SJCRH30 (cell line): Measurements from ENCODE around the gene LHPP. TPM values are rescaled to one million over a fixed set of nuclear protein-coding genes. Genes with fewer than 3 reads are reported as not detected.

Source experiments
- DNase-seq, 2 experiments: peaks; one replicate each; pipeline ENCODE4 v3.0.0-alpha.2; 2015 to 2020
- H3K27ac ChIP-seq: fragments of 250-450 bp; sonication (Bioruptor Pico); 2 replicates; pipeline ENCODE4 v1.5.1; 2020; ENCODE audit warnings: mild to moderate bottlenecking, moderate library complexity
- H3K27me3 ChIP-seq: fragments of 250-450 bp; sonication (Bioruptor Pico); 2 replicates; pipeline ENCODE4 v1.5.1; 2020; ENCODE audit warnings: mild to moderate bottlenecking, moderate library complexity
- H3K36me3 ChIP-seq: fragments of 250-450 bp; sonication (Bioruptor Pico); 2 replicates; pipeline ENCODE4 v1.5.1; 2020; ENCODE audit warnings: mild to moderate bottlenecking, moderate library complexity
- H3K4me1 ChIP-seq: fragments of 250-450 bp; sonication (Bioruptor Pico); 2 replicates; pipeline ENCODE4 v1.5.1; 2020; ENCODE audit warnings: mild to moderate bottlenecking, moderate library complexity
- H3K4me3 ChIP-seq: fragments of 250-450 bp; sonication (Bioruptor Pico); 2 replicates; pipeline ENCODE4 v1.5.1; 2020; ENCODE audit warnings: mild to moderate bottlenecking, moderate library complexity
- H3K9me3 ChIP-seq: fragments of 250-450 bp; sonication (Bioruptor Pico); replicated peaks from 2 replicates; pipeline ENCODE4 v1.5.1; 2020; ENCODE audit warnings: mild to moderate bottlenecking, moderate library complexity
- total RNA-seq: library from RNA; depleted of rRNA; stranded (reverse); fragments of >200 nt; shearing (Covaris generic); gene quantifications from 2 replicates; pipeline ENCODE4 v1.2.3, GENCODE V29; 2014

Gene LHPP
- total RNA-seq, 1 experiment from 2014 or later: 2.9 TPM

DNA sequence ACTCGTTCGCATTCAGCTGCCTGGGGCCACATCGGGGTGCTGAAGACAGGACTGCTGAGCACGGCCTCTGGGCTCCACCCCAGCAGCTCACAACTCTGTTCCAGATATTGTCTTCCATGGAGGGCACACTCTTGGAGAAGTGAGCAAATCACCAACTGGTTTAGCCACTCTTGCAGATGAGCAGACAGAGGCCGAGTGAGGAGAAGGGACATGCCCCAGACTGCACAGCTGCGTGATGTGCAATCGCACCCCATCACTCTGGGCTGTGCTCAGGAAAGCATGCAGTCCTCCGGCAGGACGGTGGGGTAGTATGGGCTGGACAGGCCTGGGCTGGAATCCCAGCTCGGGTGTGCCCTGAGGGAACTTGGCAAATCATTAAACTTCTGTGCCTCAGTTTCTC lies 170.9 kb downstream of the LHPP start:
- Histone ChIP-seq H3K4me3 (no peak overlapping the region), H3K27me3 (no peaks in the 10 kb centered on the region), H3K36me3 (no peaks in the 10 kb centered on the region), H3K27ac (no peak overlapping the region), H3K9me3 (no peaks in the 10 kb centered on the region), H3K4me1 (peaks cover 13% of the 10 kb centered on the region)
- DNase-seq: no peak

DNA sequence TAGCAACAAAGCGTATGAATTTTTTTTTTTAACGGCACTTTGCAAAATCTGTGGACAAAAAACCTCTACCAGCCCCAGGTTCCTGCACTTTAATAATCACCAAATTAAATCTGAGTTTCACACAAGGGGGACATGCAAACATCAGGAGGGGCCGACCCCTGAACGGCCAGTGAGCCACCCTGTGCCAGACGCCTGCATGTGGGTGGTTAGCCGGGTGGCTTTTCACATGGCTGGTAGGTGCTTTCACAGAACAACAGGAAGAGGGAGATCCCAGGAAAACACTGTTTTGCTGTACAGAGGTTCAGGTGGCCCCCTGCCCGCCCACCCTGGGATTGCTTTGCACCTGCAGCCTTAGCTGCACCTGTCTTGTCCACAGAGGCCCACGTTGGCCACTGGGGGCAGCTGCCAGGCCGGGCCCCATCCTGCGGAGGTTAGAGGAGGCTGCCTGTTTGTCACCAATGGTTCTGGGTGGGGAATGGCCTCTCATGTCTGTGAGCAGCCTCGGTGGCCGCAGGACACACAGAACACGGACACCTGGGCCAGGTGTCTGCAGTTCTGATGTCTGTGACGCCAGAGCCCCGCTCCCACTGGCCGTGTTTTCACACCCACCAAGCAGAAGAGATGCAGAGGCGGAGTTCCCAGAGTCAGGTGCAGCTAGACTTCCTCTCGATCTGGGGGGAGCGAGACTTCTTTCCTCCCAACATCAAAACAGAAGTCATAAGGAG lies 174.8 kb downstream of the LHPP start:
- no peaks in the 10 kb centered on the region for H3K27me3 ChIP-seq
- H3K4me3 ChIP-seq: no peak overlapping the region
- H3K4me1 ChIP-seq: no peaks in the 10 kb centered on the region
- no peaks in the 10 kb centered on the region for H3K36me3 ChIP-seq
- DNase-seq: no peak
- H3K9me3 ChIP-seq: no peaks in the 10 kb centered on the region
- no peak overlapping the region for H3K27ac ChIP-seq

DNA sequence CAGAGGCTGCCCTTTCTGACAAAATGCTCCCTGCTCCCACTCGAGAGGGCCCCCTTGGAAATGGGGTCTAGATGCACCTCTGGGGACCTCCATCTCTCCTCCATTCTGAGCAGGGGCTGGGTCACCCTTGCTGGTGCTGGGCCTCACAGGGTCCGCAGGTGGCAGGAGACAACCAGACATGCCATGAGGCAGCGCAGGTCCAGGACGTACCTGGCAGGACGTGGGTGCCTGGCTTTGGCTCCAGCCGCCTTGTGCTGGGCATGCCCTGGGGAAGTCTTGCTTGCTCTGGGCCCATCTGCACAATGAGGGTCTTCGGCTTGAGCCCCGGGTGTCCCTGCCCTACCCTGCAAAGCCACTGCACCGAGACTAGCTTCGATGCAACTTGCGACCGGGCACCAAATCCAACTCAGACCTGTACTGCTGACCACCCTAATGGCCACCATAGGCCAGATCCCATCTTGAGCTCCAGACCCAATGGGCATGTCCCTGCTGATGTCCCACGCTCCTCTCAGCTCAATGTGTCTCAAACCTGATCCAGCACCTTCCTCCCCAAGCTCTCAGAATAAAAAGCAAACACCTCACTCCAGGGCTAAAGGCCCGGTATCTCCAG lies 175.6 kb downstream of the LHPP start:
- DNase-seq: no peak
- H3K4me1 ChIP-seq: no peaks in the 10 kb centered on the region
- no peaks in the 10 kb centered on the region for H3K36me3 ChIP-seq
- no peak overlapping the region for H3K27ac ChIP-seq
- no peaks in the 10 kb centered on the region for H3K27me3 ChIP-seq
- H3K4me3 ChIP-seq: no peak overlapping the region
- no peaks in the 10 kb centered on the region for H3K9me3 ChIP-seq

DNA sequence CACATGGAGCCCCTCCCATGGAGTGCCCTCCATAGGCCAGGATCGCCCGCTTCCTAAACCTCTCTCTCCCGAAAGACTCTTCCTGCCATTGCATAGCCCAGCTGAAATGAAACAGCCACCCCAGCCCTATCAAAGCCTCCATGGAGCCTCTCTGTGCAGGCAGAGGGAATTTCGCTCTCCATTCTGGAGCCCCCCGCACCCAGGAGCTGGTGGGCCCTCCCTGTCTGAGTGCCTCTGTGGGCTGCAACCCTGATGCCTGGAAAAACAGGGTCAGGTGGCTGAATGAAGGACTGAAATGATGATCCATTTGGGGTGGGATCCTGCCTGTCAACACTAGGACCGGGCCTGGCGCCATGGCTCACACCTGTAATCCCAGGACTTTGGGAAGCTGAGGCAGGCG lies 176.1 kb downstream of the LHPP start:
- Histone ChIP-seq H3K4me3 (no peak overlapping the region), H3K27me3 (no peaks in the 10 kb centered on the region), H3K27ac (no peak overlapping the region), H3K36me3 (no peaks in the 10 kb centered on the region), H3K4me1 (no peaks in the 10 kb centered on the region), H3K9me3 (no peaks in the 10 kb centered on the region)
- DNase-seq: no peak

DNA sequence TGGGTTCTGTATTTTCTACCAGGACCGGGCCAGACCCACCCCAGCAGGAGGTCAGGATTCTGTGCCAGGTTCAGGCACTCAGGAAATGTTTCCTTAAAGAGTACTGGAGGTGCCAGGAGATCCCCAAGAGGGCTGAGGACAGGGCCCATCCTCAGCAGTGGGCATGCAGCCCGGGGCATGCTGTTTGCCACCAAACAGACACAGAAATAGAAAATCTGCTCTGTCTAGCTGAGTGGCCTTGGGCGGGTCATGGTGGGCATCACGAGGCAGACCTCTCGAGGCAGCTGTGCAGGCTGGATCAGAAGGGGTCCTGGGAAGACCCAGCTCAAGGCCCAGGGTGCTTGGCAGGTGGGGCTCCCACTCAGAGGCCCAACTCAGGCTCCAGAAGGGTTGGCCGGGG lies 177.6 kb downstream of the LHPP start:
- no peaks in the 10 kb centered on the region for H3K4me1 ChIP-seq
- H3K27me3 ChIP-seq: no peaks in the 10 kb centered on the region
- H3K9me3 ChIP-seq: no peaks in the 10 kb centered on the region
- H3K4me3 ChIP-seq: no peak overlapping the region
- DNase-seq: no peak
- no peaks in the 10 kb centered on the region for H3K36me3 ChIP-seq
- no peak overlapping the region for H3K27ac ChIP-seq

DNA sequence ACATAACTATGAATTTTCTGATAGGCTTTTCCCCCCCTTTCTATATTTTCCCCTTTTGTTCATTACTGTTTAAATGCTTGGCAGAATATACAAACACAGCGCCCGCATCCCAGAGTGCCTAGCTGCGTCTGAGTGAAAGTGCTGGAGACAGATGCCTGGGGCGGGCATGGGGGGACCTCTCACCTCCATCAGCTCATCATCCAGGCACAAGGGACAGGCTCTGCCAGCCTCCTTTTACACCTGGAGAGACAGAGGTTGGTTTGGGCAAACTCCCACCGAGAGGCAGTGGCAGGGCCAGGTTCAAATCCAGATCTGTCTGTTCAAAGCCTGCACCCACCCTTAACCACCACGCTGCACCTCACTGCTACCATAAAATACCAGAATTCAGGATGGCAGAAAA lies 178.0 kb downstream of the LHPP start:
- no peaks in the 10 kb centered on the region for H3K9me3 ChIP-seq
- no peak overlapping the region for H3K4me3 ChIP-seq
- no peak overlapping the region for H3K27ac ChIP-seq
- no peaks in the 10 kb centered on the region for H3K4me1 ChIP-seq
- DNase-seq: no peak
- H3K27me3 ChIP-seq: no peaks in the 10 kb centered on the region
- no peaks in the 10 kb centered on the region for H3K36me3 ChIP-seq

DNA sequence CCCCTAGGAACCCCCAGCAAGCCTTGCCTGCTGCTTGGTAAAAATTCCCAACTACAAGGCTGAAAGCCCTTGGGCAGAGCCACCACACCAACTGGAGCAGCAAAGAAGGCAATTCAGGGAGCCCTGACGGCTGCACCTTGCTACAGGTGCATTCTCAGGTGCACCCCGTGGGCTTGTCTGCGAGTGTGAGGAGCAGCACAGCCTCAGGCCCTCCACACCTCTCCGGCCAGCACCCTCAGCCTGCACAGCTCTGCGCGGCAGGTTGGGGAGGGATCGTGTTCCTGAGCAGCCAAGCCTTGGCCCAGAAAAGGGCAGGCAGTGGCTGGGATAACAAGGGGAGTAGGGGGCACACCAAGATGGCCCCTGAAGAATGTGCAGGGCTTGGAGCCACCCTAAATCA lies 178.4 kb downstream of the LHPP start:
- no peak overlapping the region for H3K4me3 ChIP-seq
- DNase-seq: no peak
- no peaks in the 10 kb centered on the region for H3K4me1 ChIP-seq
- H3K36me3 ChIP-seq: no peaks in the 10 kb centered on the region
- no peak overlapping the region for H3K27ac ChIP-seq
- H3K27me3 ChIP-seq: no peaks in the 10 kb centered on the region
- no peaks in the 10 kb centered on the region for H3K9me3 ChIP-seq

DNA sequence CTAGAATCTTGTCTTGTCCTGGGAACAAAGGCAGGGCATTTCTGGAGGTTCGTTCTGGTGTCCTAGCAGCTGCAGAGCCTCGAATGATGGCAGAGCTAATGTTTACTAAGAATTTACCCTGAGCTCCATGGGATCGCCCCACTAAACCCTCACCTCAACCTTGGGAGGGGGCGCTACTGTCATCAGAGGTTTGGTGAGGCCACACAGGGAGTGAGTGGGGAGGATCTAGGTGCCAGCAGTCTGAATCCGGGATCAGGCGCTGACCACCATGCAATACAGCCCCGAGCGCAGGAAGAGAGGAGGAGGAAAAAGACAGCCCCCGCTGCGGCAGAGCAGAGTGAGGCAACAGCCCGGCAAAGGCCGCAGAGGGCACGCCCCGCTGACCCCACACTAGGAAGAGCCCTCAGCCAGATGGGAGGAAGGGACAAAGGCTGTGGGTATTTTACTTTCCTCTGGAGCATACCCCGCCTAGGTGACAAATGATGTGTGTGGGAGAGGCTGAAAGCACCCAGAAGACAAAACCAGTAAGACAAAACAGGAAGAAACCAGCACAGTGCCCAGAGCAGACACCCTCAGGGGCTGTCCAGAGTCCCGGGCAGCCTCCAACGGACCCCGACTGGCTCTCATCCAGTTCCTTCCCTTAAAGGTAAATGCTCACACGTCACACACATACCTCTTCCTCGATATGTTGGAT lies 179.1 kb downstream of the LHPP start:
- Histone ChIP-seq H3K27ac (no peak overlapping the region), H3K9me3 (no peaks in the 10 kb centered on the region), H3K36me3 (no peaks in the 10 kb centered on the region), H3K4me1 (no peaks in the 10 kb centered on the region), H3K4me3 (no peak overlapping the region), H3K27me3 (no peaks in the 10 kb centered on the region)
- no peak for DNase-seq

DNA sequence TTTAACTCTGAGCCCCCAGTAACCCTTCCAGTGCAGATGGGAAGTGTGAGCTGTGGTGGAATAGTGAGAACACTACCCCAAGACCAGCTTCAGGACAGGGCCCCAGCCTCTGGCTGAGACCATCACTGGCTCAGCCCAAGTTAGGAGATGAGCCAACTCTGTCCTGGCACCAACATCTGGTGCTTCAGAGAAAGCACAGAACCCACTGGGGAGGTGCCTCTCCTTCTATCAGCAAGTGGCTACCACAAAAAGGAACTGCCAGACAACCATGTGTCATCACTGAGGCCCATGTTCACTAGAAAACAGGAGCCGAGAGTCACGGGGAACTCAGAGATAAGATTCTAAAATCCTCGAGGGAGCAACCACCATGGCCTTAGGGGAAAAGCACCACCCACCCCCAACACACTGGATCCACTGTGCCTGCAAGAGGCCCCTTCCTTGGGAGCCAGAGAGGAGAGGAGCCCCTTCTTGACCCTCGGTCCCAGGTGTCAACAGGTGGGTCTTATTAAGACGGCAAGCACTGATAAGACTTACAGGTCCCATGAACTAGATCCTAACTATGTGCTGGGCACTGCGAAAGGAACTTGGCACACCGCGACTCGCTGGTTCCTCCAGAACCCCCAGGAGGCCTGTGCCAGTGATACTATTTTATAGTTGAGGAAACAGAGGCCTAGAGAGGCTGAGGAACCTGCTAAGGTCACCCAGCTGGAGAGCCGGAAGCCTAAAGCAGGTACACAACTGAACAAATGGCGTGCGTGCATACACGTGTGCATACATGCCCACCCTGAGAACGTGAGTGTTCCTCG lies 179.9 kb downstream of the LHPP start:
- no peak overlapping the region for H3K27ac ChIP-seq
- H3K27me3 ChIP-seq: no peaks in the 10 kb centered on the region
- DNase-seq: no peak
- no peaks in the 10 kb centered on the region for H3K36me3 ChIP-seq
- no peak overlapping the region for H3K4me3 ChIP-seq
- no peaks in the 10 kb centered on the region for H3K9me3 ChIP-seq
- peaks cover 6% of the 10 kb centered on the region; the same call in 1 of the 2 replicates for H3K4me1 ChIP-seq

DNA sequence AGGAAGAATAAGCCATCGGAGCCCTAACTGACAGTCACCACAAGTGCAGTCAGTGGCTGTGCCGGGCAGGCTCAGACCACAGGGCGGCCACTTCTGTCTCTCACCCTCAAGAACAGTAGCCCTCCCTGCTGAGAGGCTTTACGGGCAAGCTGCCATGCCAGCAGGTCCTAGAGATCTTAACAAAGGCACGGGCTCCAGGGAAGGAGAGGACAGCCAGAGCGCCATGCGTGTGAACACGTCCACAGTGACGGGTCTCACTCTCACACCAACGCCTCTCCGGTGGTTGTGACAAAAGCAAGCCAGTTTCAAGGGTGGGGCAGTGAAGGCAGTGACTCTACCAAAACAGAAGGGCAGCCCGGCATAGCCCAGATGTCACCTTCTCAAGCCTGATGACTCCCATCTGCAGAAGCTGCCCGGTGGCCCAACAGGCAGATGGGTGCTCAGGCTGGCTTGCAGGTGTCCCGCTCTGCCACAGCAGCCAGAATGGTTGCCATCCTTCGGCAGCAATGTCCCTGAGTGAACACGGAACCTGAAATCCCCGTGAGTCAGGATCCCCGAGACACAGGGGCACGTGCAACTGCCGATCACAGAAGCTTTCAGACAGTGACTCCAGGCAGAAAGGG lies 180.6 kb downstream of the LHPP start:
- no peak for DNase-seq
- H3K9me3 ChIP-seq: no peaks in the 10 kb centered on the region
- no peaks in the 10 kb centered on the region for H3K36me3 ChIP-seq
- H3K27ac ChIP-seq: no peak overlapping the region
- H3K4me3 ChIP-seq: no peak overlapping the region
- H3K27me3 ChIP-seq: no peaks in the 10 kb centered on the region
- peaks cover 10% of the 10 kb centered on the region; the same call in 1 of the 2 replicates for H3K4me1 ChIP-seq

DNA sequence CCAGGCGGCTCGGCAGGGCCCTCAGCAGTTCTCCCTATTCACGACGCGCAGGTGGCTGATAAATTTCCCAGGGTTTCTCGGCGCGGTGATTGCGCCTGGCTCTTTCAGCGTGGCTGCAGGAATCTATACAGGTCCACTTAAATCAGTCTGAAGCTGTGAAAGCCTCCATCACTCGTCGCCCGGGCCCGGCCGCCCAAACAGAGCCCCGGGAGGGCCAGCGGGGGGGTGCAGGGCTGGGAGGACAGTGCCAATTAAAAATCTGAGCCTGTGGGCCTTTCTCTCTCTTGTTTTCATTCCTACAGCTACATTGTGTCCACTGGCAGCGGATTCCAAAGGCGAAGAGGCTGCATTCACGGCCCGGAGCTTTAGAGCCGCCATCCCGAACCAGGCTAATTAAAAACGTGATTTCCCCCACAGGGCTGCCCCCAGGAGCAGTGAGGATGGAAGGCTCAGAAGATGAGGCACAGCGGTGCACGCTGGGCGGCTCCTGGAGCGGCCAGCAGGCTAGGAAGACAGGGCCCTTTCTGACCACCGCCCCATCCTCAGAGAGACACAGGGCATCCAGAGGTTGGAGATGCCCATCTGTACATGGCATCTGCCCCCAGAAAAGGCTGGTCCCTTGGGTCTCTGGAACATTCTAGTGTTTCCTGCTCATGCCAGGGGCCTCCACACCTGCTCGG lies 181.8 kb downstream of the LHPP start:
- DNase-seq: no peak
- no peaks in the 10 kb centered on the region for H3K27me3 ChIP-seq
- no peak overlapping the region for H3K4me3 ChIP-seq
- H3K27ac ChIP-seq: no peak overlapping the region
- no peaks in the 10 kb centered on the region for H3K9me3 ChIP-seq
- H3K36me3 ChIP-seq: no peaks in the 10 kb centered on the region
- H3K4me1 ChIP-seq: peaks cover 23% of the 10 kb centered on the region

DNA sequence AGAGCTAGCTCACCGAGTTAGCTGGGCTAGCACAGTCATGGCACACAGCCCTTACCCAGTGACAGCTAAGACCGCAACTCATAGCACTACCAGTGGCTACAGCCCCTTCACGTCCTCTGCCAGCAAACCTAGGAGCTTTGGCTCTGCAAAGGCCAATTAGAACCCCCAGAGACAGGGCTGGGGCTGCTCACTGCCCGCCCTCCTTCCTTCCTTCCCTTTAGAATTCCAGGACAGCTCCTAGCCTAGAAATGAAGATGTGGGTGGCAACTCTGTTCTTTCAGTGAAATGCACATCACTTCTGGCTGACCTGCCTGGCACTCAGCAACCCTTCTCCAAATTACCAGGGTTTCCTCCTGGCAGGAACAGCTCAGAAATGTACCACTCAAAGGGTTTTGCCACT lies 182.6 kb downstream of the LHPP start:
- DNase-seq: no peak
- Histone ChIP-seq H3K4me1 (peaks cover 28% of the 10 kb centered on the region), H3K27me3 (no peaks in the 10 kb centered on the region), H3K4me3 (no peak overlapping the region), H3K36me3 (no peaks in the 10 kb centered on the region), H3K9me3 (no peaks in the 10 kb centered on the region), H3K27ac (no peak overlapping the region)

DNA sequence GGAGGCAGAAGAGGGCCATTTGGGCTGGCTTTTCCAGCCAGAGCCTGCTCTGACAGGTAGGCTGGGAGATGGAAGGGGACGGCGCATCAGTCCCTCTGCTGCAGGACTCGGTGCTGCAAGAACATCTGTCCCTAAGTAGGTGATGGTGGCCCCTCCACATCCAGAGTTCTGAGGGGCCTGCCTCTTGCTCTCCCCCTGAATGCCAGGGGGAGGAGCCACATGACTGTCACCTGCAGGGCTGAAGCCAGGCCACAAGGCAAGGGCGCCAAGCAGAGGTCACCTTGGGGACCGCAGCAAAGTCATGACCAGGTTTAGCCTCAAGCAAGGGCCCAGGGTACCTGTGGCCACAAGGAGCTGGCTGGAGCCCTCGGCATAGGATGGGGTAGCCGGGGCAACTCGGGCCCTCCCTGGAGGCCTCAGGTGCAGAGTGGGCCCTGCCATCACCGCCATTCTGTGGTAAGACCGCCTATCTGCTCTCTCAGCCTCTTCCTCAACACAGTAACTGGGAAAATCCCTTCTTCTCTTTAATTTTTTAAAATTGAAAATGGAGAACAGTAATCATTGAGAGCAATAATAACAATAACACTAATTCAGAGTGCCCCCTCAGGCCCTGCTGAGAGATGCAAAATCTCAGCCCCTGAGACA lies 183.3 kb downstream of the LHPP start:
- no peak for DNase-seq
- H3K4me1 ChIP-seq: peaks cover 35% of the 10 kb centered on the region
- no peak overlapping the region for H3K27ac ChIP-seq
- no peaks in the 10 kb centered on the region for H3K27me3 ChIP-seq
- no peaks in the 10 kb centered on the region for H3K36me3 ChIP-seq
- H3K9me3 ChIP-seq: no peaks in the 10 kb centered on the region
- H3K4me3 ChIP-seq: no peak overlapping the region
